GM19351 (cell line): ENCODE data around the gene ZNF366.

Source experiments
- ATAC-seq: cut with Tn5 transposase; IDR thresholded peaks from one replicate; pipeline ENCODE4 v1.9.1; 2021; ENCODE audit warnings: mild to moderate bottlenecking, moderate library complexity; ENCODE audit not compliant: unreplicated experiment

Gene ZNF366

GRCh38 chr5:72494623-72495124, 12.5 kb downstream of the ZNF366 start:
- ATAC-seq, result no peak

- ATAC-seq, result no peak
These were observed 17.7 kb downstream of the ZNF366 start for GRCh38 chr5:72489536-72489935.

GRCh38 chr5:72488756-72489155, 18.5 kb downstream of the ZNF366 start:
- ATAC-seq, result no peak

GRCh38 chr5:72487177-72487576, 20.0 kb downstream of the ZNF366 start:
- no peak for ATAC-seq

GRCh38 chr5:72486371-72486770, 20.8 kb downstream of the ZNF366 start:
- ATAC-seq, result no peak

GRCh38 chr5:72485430-72485974, 21.7 kb downstream of the ZNF366 start:
- ATAC-seq, result no peak

- ATAC-seq, result no peak
These were observed 25.2 kb downstream of the ZNF366 start for GRCh38 chr5:72482046-72482445.

GRCh38 chr5:72480841-72481240, 26.4 kb downstream of the ZNF366 start:
- no peak for ATAC-seq

- ATAC-seq, result no peak
These were observed 27.3 kb downstream of the ZNF366 start for GRCh38 chr5:72479921-72480320.

GRCh38 chr5:72478684-72479083, 28.5 kb downstream of the ZNF366 start:
- ATAC-seq, result no peak

GRCh38 chr5:72478276-72478675, 28.9 kb downstream of the ZNF366 start:
- no peak for ATAC-seq

GRCh38 chr5:72477644-72478043, 29.6 kb downstream of the ZNF366 start:
- no peak for ATAC-seq

GRCh38 chr5:72477176-72477575, 30.0 kb downstream of the ZNF366 start:
- no peak for ATAC-seq

GRCh38 chr5:72476721-72477120, 30.5 kb downstream of the ZNF366 start:
- no peak for ATAC-seq

GRCh38 chr5:72476275-72476674, 30.9 kb downstream of the ZNF366 start:
- ATAC-seq, result no peak

GRCh38 chr5:72474516-72474915, 32.7 kb downstream of the ZNF366 start:
- no peak for ATAC-seq

- ATAC-seq, result no peak
These were observed 33.1 kb downstream of the ZNF366 start for GRCh38 chr5:72474046-72474500.

- ATAC-seq, result no peak
These were observed 34.4 kb downstream of the ZNF366 start for GRCh38 chr5:72472666-72473422.

- no peak for ATAC-seq
These were observed 35.2 kb downstream of the ZNF366 start for GRCh38 chr5:72472031-72472430.

- no peak for ATAC-seq
These were observed 36.4 kb downstream of the ZNF366 start for GRCh38 chr5:72470826-72471225.

GRCh38 chr5:72468606-72469005, 38.6 kb downstream of the ZNF366 start:
- ATAC-seq, result no peak

- ATAC-seq, result no peak
These were observed 39.2 kb downstream of the ZNF366 start for GRCh38 chr5:72468024-72468423.
